Mesendoderm (in vitro differentiated cells): ENCODE results near the gene SYF2.
A peak's percentile ranks its signal among the peaks of the same experiment; 100 is the strongest.

ENCODE experiments used
- DNase-seq: peaks from one replicate; pipeline ENCODE4 v3.0.0; 2013
- H2AK5ac ChIP-seq: 2 replicates; pipeline ENCODE4 v1.6.1; 2013; ENCODE audit warnings: low read length, inconsistent platforms
- H2BK120ac ChIP-seq: 2 replicates; pipeline ENCODE4 v1.6.1; 2013; ENCODE audit warnings: low read depth, mild to moderate bottlenecking, low read length, moderate library complexity, mixed read lengths
- H2BK15ac ChIP-seq: replicated peaks from 2 replicates; pipeline ENCODE4 v1.6.1; 2013; ENCODE audit warnings: low read depth, mild to moderate bottlenecking, moderate library complexity
- H2BK5ac ChIP-seq: 2 replicates; pipeline ENCODE4 v1.6.1; 2013; ENCODE audit warnings: low read length, inconsistent platforms
- H3K18ac ChIP-seq: 2 replicates; pipeline ENCODE4 v1.6.1; 2013; ENCODE audit warnings: mild to moderate bottlenecking, low read length, mixed read lengths
- H3K23ac ChIP-seq: one replicate; pipeline ENCODE4 v1.6.1; 2013; ENCODE audit warnings: low read length
- H3K27ac ChIP-seq: 2 replicates; pipeline ENCODE4 v1.5.1; 2013; ENCODE audit warnings: low read depth, mild to moderate bottlenecking, inconsistent platforms, low read length, moderate library complexity
- H3K27me3 ChIP-seq: 2 replicates; pipeline ENCODE4 v1.6.1; 2013; ENCODE audit warnings: low read length, control low read depth, mild to moderate bottlenecking, inconsistent platforms; ENCODE audit not compliant: insufficient read depth, poor library complexity
- H3K36me3 ChIP-seq: 2 replicates; pipeline ENCODE4 v1.6.1; 2013; ENCODE audit warnings: low read length, inconsistent platforms; ENCODE audit not compliant: control insufficient read depth, insufficient read depth
- H3K4ac ChIP-seq: one replicate; pipeline ENCODE4 v1.6.1; 2013; ENCODE audit warnings: low read depth, mild to moderate bottlenecking, low read length, moderate library complexity
- H3K4me1 ChIP-seq: 2 replicates; pipeline ENCODE4 v1.6.1; 2013; ENCODE audit warnings: low read depth, low read length, inconsistent platforms; ENCODE audit not compliant: control insufficient read depth
- H3K4me2 ChIP-seq: 2 replicates; pipeline ENCODE4 v1.6.1; 2013; ENCODE audit warnings: low read length
- H3K4me3 ChIP-seq: 2 replicates; pipeline ENCODE4 v1.5.1; 2013; ENCODE audit warnings: mild to moderate bottlenecking, low read length
- H3K56ac ChIP-seq: one replicate; pipeline ENCODE4 v1.6.1; 2013; ENCODE audit warnings: low read length
- H3K79me1 ChIP-seq: 2 replicates; pipeline ENCODE4 v1.6.1; 2013; ENCODE audit warnings: low read length, inconsistent platforms
- H3K79me2 ChIP-seq: 2 replicates; pipeline ENCODE4 v1.6.1; 2013; ENCODE audit warnings: mild to moderate bottlenecking, low read length; ENCODE audit not compliant: control insufficient read depth, insufficient read depth
- H3K9ac ChIP-seq: 2 replicates; pipeline ENCODE4 v1.6.1; 2013; ENCODE audit warnings: low read length, inconsistent platforms
- H4K5ac ChIP-seq: one replicate; pipeline ENCODE4 v1.6.1; 2013; ENCODE audit warnings: low read length
- H4K8ac ChIP-seq: one replicate; pipeline ENCODE4 v1.6.1; 2013; ENCODE audit warnings: low read depth, mild to moderate bottlenecking, control low read depth, low read length, moderate library complexity
- WGBS: extraction: QIAGEN DNeasy Blood & Tissue Kit; methylation state at CpG from one replicate; pipeline ENCODE4 v1.1.7; 2013; ENCODE audit warnings: low lambda C conversion rate, missing lambda C conversion rate; ENCODE audit not compliant: insufficient coverage; ENCODE audit errors: extremely low coverage; 5-methylcytosine and 5-hydroxymethylcytosine counted together

The SYF2 gene

GRCh38 chr1:25217598-25218232 lies 14.6 kb downstream of the SYF2 start:
- H3K27me3 ChIP-seq: no peaks in the 10 kb centered on the region
- no peak overlapping the region for H3K9ac ChIP-seq
- H3K27ac ChIP-seq: no peak overlapping the region
- H4K5ac ChIP-seq: no peak overlapping the region
- no peak overlapping the region for H2BK120ac ChIP-seq
- H3K23ac ChIP-seq: no peak overlapping the region
- no peaks in the 10 kb centered on the region for H3K79me2 ChIP-seq
- no peak overlapping the region for H2AK5ac ChIP-seq
- no peak overlapping the region for H3K18ac ChIP-seq
- no peaks in the 10 kb centered on the region for H3K79me1 ChIP-seq
- H3K4ac ChIP-seq: no peak overlapping the region
- peaks cover under 1% of the 10 kb centered on the region for H3K36me3 ChIP-seq
- H4K8ac ChIP-seq: no peak overlapping the region
- no peak for DNase-seq
- H2BK5ac ChIP-seq: no peak overlapping the region
- no peaks in the 10 kb centered on the region for H3K4me1 ChIP-seq
- no peak overlapping the region for H3K56ac ChIP-seq
- no peak overlapping the region for H2BK15ac ChIP-seq
- H3K4me3 ChIP-seq: no peak overlapping the region
- H3K4me2 ChIP-seq: no peak overlapping the region
- WGBS: no CpG with 5 or more reads among the region's 8 CpGs

- Histone ChIP-seq H3K79me2 (no peaks in the 10 kb centered on the region), H3K4ac (no peak overlapping the region)
- WGBS: no CpG with 5 or more reads among the region's 3 CpGs
Measured at GRCh38 chr1:25217015-25217414, 15.3 kb downstream of the SYF2 start.

DNA sequence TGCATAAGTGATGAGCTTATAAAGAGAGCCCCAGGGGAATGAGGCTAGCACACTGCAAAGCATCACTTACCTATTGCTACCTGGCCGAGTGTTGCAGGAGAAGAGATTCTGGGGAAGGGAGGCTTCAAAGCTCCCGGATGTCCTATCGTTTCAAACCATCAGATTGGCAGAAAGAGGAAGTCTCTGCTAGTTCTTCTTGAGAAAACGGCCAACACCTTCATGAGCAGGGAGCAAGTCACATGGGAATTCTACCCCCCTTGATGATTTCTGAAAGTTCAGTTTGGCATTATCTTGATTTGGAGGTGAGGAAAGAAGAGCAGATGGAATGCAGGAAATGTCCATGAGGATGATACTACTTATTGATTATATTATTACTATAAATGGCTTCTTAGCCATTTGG lies 16.2 kb downstream of the SYF2 start:
- no peaks in the 10 kb centered on the region for H3K36me3 ChIP-seq
- no peaks in the 10 kb centered on the region for H3K79me1 ChIP-seq
- H3K4me2 ChIP-seq: no peak overlapping the region
- H3K18ac ChIP-seq: no peak overlapping the region
- H3K27me3 ChIP-seq: no peaks in the 10 kb centered on the region
- H3K4me1 ChIP-seq: no peaks in the 10 kb centered on the region
- no peak overlapping the region for H2BK5ac ChIP-seq
- H4K5ac ChIP-seq: no peak overlapping the region
- H2BK120ac ChIP-seq: no peak overlapping the region
- H3K56ac ChIP-seq: no peak overlapping the region
- H2AK5ac ChIP-seq: no peak overlapping the region
- no peak overlapping the region for H3K4ac ChIP-seq
- H3K23ac ChIP-seq: no peak overlapping the region
- no peak overlapping the region for H3K4me3 ChIP-seq
- no peak overlapping the region for H2BK15ac ChIP-seq
- no CpG with 5 or more reads among the region's 4 CpGs for WGBS
- H3K79me2 ChIP-seq: no peaks in the 10 kb centered on the region
- no peak overlapping the region for H3K27ac ChIP-seq
- no peak overlapping the region for H3K9ac ChIP-seq
- H4K8ac ChIP-seq: no peak overlapping the region
- DNase-seq: no peak

More at GRCh38 chr1:25217015-25217414, 15.3 kb downstream of the SYF2 start:
- Histone ChIP-seq H3K27ac (no peak overlapping the region), H2BK15ac (no peak overlapping the region), H3K4me1 (no peaks in the 10 kb centered on the region), H3K9ac (no peak overlapping the region), H2AK5ac (no peak overlapping the region), H3K27me3 (no peaks in the 10 kb centered on the region), H3K4me3 (no peak overlapping the region), H4K8ac (no peak overlapping the region), H2BK5ac (no peak overlapping the region), H2BK120ac (no peak overlapping the region), H3K36me3 (no peaks in the 10 kb centered on the region), H3K18ac (no peak overlapping the region), H3K4me2 (no peak overlapping the region), H4K5ac (no peak overlapping the region), H3K23ac (no peak overlapping the region), H3K79me1 (no peaks in the 10 kb centered on the region), H3K56ac (no peak overlapping the region)
- no peak for DNase-seq

DNA sequence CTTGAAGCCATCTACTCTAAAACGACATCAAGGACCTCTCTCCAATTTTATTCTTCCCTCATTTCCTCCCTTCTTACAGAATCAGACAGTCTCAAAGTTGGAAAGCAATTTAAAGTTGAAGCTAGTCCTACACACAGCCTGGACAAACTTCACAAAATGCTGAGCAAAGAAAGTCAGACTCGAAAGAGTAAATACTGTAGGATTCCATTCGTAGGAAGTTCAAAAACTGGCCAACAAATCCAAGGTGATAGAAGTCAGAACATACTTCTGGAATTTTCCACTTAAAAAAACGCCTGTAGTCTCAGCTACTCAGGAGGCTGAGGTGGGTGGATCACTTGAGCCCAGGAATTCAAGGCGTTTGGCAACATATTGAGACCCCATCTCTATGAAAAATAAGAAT lies 19.6 kb downstream of the SYF2 start:
- no peaks in the 10 kb centered on the region for H3K79me1 ChIP-seq
- H3K27me3 ChIP-seq: no peaks in the 10 kb centered on the region
- no peak overlapping the region for H3K56ac ChIP-seq
- no peak for DNase-seq
- no peak overlapping the region for H3K18ac ChIP-seq
- H3K4me3 ChIP-seq: no peak overlapping the region
- H3K4ac ChIP-seq: no peak overlapping the region
- no peak overlapping the region for H4K5ac ChIP-seq
- H2BK120ac ChIP-seq: no peak overlapping the region
- no peak overlapping the region for H3K23ac ChIP-seq
- H3K4me2 ChIP-seq: no peak overlapping the region
- H4K8ac ChIP-seq: no peak overlapping the region
- H2BK15ac ChIP-seq: no peak overlapping the region
- H3K27ac ChIP-seq: no peak overlapping the region
- H3K36me3 ChIP-seq: no peaks in the 10 kb centered on the region
- no peak overlapping the region for H3K9ac ChIP-seq
- no peak overlapping the region for H2BK5ac ChIP-seq
- peaks cover 3% of the 10 kb centered on the region for H3K4me1 ChIP-seq
- no CpG with 5 or more reads among the region's 5 CpGs for WGBS
- H2AK5ac ChIP-seq: no peak overlapping the region
- no peaks in the 10 kb centered on the region for H3K79me2 ChIP-seq

- no CpG with 5 or more reads among the region's 3 CpGs for WGBS
- H3K79me1 ChIP-seq: no peaks in the 10 kb centered on the region
- H2AK5ac ChIP-seq: no peak overlapping the region
- no peak overlapping the region for H3K4ac ChIP-seq
- peak; percentile 62 for DNase-seq
- no peak overlapping the region for H3K9ac ChIP-seq
- H4K8ac ChIP-seq: no peak overlapping the region
- H2BK120ac ChIP-seq: no peak overlapping the region
- no peak overlapping the region for H3K18ac ChIP-seq
- no peak overlapping the region for H3K23ac ChIP-seq
- no peaks in the 10 kb centered on the region for H3K79me2 ChIP-seq
- H3K36me3 ChIP-seq: no peaks in the 10 kb centered on the region
- no peak overlapping the region for H3K27ac ChIP-seq
- H4K5ac ChIP-seq: no peak overlapping the region
- H3K27me3 ChIP-seq: no peaks in the 10 kb centered on the region
- no peak overlapping the region for H2BK15ac ChIP-seq
- H3K4me1 ChIP-seq: peaks cover 3% of the 10 kb centered on the region
- H3K4me2 ChIP-seq: no peak overlapping the region
- no peak overlapping the region for H2BK5ac ChIP-seq
- no peak overlapping the region for H3K56ac ChIP-seq
- H3K4me3 ChIP-seq: no peak overlapping the region
Measured at GRCh38 chr1:25210728-25211127, 21.6 kb downstream of the SYF2 start.

DNA sequence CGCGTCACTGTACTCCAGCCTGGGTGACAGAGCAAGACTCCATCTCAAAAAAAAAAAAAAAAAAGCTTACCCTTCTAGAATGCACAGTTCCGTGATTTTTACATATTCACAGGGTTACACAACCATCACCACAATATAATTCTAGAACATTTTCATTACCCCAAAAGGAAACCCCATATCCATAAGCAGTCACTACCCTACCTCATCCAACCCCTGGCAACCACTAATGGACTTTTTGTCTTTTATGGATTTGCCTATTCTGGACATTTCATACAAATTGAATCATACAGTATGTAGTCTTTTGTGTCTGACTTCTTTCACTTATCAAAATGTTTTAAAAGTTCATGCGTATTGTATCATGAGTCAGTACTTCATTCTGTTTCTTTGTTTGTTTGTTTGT lies 22.8 kb downstream of the SYF2 start:
- Histone ChIP-seq H2BK15ac (no peak overlapping the region), H2BK5ac (no peak overlapping the region), H4K5ac (no peak overlapping the region), H3K4me2 (no peak overlapping the region), H3K79me1 (no peaks in the 10 kb centered on the region), H4K8ac (no peak overlapping the region), H3K27me3 (no peaks in the 10 kb centered on the region), H3K4ac (no peak overlapping the region), H3K4me1 (peaks cover 3% of the 10 kb centered on the region), H2AK5ac (no peak overlapping the region), H3K56ac (no peak overlapping the region), H3K18ac (no peak overlapping the region), H3K27ac (no peak overlapping the region), H3K36me3 (no peaks in the 10 kb centered on the region), H2BK120ac (no peak overlapping the region), H3K9ac (no peak overlapping the region), H3K23ac (no peak overlapping the region), H3K79me2 (no peaks in the 10 kb centered on the region), H3K4me3 (no peak overlapping the region)
- DNase-seq: no peak
- no CpG with 5 or more reads among the region's 4 CpGs for WGBS
